Neural crest cell (in vitro differentiated cells): Measurements from ENCODE around the gene MRTFB. TPM values are rescaled to one million over a fixed set of nuclear protein-coding genes. Genes with fewer than 3 reads are reported as not detected.

ENCODE experiments used
- DNase-seq: peaks from one replicate; pipeline ENCODE4 v3.0.0; 2021; ENCODE audit warnings: low read depth, mixed read lengths, low spot score
- H3K27ac Mint-ChIP-seq: one replicate; pipeline ENCODE4 v1.8.0; 2021; ENCODE audit warnings: mild to moderate bottlenecking, mixed read lengths; ENCODE audit not compliant: unreplicated experiment
- H3K27me3 Mint-ChIP-seq: 2 replicates; pipeline ENCODE4 v1.8.0; 2021; ENCODE audit warnings: low read depth, mild to moderate bottlenecking, mixed read lengths
- H3K36me3 Mint-ChIP-seq: 2 replicates; pipeline ENCODE4 v1.8.0; 2021; ENCODE audit warnings: low read depth, mild to moderate bottlenecking, mixed read lengths
- H3K4me1 Mint-ChIP-seq: 2 replicates; pipeline ENCODE4 v1.8.0; 2021; ENCODE audit warnings: mixed read lengths
- H3K4me3 Mint-ChIP-seq: one replicate; pipeline ENCODE4 v1.8.0; 2021; ENCODE audit warnings: mild to moderate bottlenecking, mixed read lengths
- H3K9me3 Mint-ChIP-seq: 2 replicates; pipeline ENCODE4 v1.8.0; 2021; ENCODE audit warnings: mixed read lengths
- total RNA-seq: library from RNA; stranded (reverse); gene quantifications from 2 replicates; pipeline ENCODE4 v1.2.1, GENCODE V29; 2021
- TF ChIP-seq, protein P1 (sequence below): fragments of 200-600 bp; sonication (generic); conservative IDR thresholded peaks from 2 replicates; pipeline ENCODE4 v1.5.0; 2021; ENCODE audit warnings: antibody characterized with exemption, mild to moderate bottlenecking

Gene MRTFB
- total RNA-seq, 1 donor from 2014 or later = 54.8 TPM

DNA sequence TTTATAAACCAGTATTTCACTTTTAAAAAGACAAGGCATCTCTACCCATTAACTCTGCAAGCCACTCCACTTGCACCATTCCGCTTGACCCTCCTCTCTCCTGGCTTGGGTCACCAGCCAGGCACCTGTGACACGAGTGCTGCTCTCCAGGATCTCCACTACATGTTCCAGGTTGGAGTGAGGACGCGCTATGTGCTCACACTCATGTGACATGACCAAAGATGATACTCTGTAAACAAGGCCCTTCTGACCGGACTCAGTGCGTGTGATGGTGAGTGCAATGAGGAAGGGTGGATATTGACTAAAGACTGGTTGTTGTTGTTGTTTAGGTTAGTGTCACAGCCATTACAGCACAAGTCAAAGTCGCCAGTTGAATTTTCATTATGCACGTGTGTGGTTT lies 192.7 kb downstream of the MRTFB start:
- Mint-ChIP-seq H3K9me3 (no peaks in the 10 kb centered on the region), H3K4me3 (no peak overlapping the region), H3K4me1 (peaks cover 8% of the 10 kb centered on the region), H3K27me3 (no peaks in the 10 kb centered on the region), H3K36me3 (peaks cover 27% of the 10 kb centered on the region), H3K27ac (no peak overlapping the region)
- DNase-seq = no peak
- TF ChIP-seq, protein P1, sequence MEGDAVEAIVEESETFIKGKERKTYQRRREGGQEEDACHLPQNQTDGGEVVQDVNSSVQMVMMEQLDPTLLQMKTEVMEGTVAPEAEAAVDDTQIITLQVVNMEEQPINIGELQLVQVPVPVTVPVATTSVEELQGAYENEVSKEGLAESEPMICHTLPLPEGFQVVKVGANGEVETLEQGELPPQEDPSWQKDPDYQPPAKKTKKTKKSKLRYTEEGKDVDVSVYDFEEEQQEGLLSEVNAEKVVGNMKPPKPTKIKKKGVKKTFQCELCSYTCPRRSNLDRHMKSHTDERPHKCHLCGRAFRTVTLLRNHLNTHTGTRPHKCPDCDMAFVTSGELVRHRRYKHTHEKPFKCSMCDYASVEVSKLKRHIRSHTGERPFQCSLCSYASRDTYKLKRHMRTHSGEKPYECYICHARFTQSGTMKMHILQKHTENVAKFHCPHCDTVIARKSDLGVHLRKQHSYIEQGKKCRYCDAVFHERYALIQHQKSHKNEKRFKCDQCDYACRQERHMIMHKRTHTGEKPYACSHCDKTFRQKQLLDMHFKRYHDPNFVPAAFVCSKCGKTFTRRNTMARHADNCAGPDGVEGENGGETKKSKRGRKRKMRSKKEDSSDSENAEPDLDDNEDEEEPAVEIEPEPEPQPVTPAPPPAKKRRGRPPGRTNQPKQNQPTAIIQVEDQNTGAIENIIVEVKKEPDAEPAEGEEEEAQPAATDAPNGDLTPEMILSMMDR = no peak

DNA sequence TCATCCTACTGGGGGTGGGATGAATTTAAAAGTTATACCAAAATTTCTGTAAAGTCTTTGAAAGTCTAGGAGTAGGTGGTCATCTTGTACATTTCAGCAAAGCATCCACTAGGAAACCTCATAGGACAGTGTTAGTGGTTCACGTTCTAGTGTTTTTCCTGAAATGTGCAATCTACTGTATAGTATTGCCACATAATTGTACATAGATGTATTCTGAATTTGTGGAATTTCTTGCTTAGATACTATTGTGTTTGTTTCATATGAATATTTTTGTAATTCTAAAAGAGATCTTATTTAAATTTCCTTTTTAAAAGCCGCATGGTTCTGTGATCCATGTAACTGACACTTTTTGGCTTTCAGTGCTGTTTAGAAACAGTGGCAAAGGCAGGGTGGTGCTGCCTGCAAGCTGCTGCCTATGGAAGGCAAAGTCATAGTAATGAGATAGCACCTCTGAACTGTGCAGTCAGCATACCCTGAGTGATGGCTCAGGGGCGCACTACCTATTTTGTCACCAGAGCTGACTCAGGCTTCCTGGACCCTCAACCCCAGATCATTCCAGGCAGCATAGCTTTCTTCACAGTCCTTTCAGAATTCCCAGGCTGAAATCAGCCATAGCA lies 193.3 kb downstream of the MRTFB start:
- H3K36me3 Mint-ChIP-seq = peaks cover 34% of the 10 kb centered on the region
- no peak overlapping the region for H3K4me3 Mint-ChIP-seq
- peaks cover 8% of the 10 kb centered on the region for H3K4me1 Mint-ChIP-seq
- H3K27me3 Mint-ChIP-seq = no peaks in the 10 kb centered on the region
- DNase-seq = no peak
- no peak overlapping the region for H3K27ac Mint-ChIP-seq
- H3K9me3 Mint-ChIP-seq = peaks cover 5% of the 10 kb centered on the region
- TF ChIP-seq, protein P1 = no peak

DNA sequence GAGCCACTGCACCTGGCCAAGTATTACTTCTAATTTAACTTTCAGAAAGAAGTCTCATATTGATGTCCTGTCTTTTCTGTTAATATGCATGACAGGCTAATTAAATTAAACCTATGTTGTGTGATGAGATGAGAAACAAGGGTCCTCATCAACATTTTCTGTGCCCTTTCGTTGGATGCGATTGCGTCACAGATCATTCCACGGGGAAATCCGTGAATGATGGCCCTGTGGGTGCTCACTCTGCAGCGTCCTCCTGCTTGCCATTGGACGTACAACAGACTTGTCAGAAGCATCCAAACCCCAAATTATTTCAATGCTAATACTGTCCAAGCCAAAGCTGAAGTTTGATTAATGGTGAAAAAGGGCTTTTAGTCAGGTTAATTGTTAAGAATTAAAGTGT lies 197.0 kb downstream of the MRTFB start:
- TF ChIP-seq, protein P1 = no peak
- H3K27me3 Mint-ChIP-seq = no peaks in the 10 kb centered on the region
- no peak overlapping the region for H3K4me3 Mint-ChIP-seq
- no peak for DNase-seq
- peaks cover 4% of the 10 kb centered on the region for H3K4me1 Mint-ChIP-seq
- peaks cover 41% of the 10 kb centered on the region for H3K36me3 Mint-ChIP-seq
- H3K27ac Mint-ChIP-seq = no peak overlapping the region
- peaks cover 13% of the 10 kb centered on the region for H3K9me3 Mint-ChIP-seq

DNA sequence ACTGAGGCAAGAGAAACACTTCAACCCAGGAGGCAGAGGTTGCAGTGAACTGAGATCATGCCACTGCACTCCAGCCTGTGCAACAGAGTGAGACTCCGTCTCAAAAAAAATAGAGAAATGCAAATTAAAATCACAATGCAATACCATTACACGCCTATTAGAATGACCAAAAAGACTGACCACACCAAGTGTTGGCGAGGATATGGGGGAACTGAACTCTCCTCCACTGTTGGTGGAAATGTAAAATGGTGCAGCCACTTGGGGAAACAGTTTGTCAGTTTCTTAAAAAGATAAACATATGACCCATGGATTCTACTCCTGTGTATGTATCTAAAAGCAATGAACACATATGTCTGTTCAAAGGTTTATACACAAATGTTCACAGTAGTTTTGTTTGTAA lies 204.8 kb downstream of the MRTFB start:
- TF ChIP-seq, protein P1 = no peak
- Mint-ChIP-seq H3K9me3 (peaks cover 6% of the 10 kb centered on the region), H3K27me3 (no peaks in the 10 kb centered on the region), H3K36me3 (peaks cover 11% of the 10 kb centered on the region), H3K4me3 (no peak overlapping the region), H3K27ac (no peak overlapping the region), H3K4me1 (peaks cover 11% of the 10 kb centered on the region)
- DNase-seq = no peak

DNA sequence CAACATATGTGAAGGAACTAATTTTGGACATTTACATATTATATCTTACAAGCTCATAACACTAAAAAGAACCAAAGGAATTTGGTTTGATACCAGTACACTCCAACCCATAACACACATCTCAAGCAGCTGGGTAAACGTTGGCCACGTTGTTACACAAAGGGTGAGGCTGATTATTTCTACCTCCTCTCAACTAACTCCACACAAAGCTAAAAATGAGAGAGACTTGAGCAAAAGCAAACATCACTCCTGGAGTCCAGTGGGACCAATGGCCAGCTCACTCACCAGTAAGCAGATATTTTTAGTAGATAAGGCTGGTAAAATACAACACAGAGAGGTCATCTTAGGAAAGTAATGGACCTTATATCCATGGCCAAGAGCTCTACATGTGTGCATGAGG lies 207.6 kb downstream of the MRTFB start:
- Mint-ChIP-seq H3K9me3 (peaks cover 5% of the 10 kb centered on the region), H3K27ac (no peak overlapping the region), H3K4me3 (no peak overlapping the region), H3K4me1 (peaks cover 11% of the 10 kb centered on the region), H3K36me3 (peaks cover 2% of the 10 kb centered on the region), H3K27me3 (peaks cover 3% of the 10 kb centered on the region)
- DNase-seq = no peak
- TF ChIP-seq, protein P1 = no peak
